Kidney (tissue), 14 donors: ENCODE results near the gene FDXR. TPM values are rescaled to one million over a fixed set of nuclear protein-coding genes. Genes with fewer than 3 reads are reported as not detected.

ENCODE experiments used
- DNase-seq, 5 donors: peaks; one replicate each; pipeline ENCODE4 v3.0.0-alpha.2; 2013 to 2020
- FAIRE-seq: peaks from 2 replicates; lab custom pipeline; 2012; peaks lifted over from hg19 to GRCh38; lab: Jason Lieb, UNC
- H3K27ac ChIP-seq, 2 donors: one replicate each; pipeline ENCODE4 v1.7.0; 2013; ENCODE audit warnings: low read depth in 2 of 2, low read length in 2 of 2, inconsistent platforms in 1 of 2
- H3K27me3 ChIP-seq: one replicate; pipeline ENCODE4 v1.7.1; 2013; ENCODE audit warnings: low read length, inconsistent platforms; ENCODE audit not compliant: control insufficient read depth, insufficient read depth
- H3K36me3 ChIP-seq, 3 donors: one replicate each; pipeline versions ENCODE4 v1.7.0 to v1.7.1; 2013; ENCODE audit warnings: low read length in 3 of 3, control low read depth in 1 of 3, inconsistent platforms in 1 of 3; ENCODE audit not compliant: insufficient read depth in 3 of 3, control insufficient read depth in 2 of 3
- H3K4me1 ChIP-seq, 3 donors: one replicate each; pipeline versions ENCODE4 v1.7.0 to v1.7.1; 2013; ENCODE audit warnings: low read length in 3 of 3, inconsistent platforms in 1 of 3, low read depth in 1 of 3; ENCODE audit not compliant: control insufficient read depth in 2 of 3, insufficient read depth in 2 of 3
- H3K4me3 ChIP-seq, 3 donors: one replicate each; pipeline versions ENCODE4 v1.7.0 to v1.8.1; 2013; ENCODE audit warnings: low read length in 3 of 3, control low read depth in 1 of 3, inconsistent platforms in 1 of 3
- H3K9ac ChIP-seq, 3 donors: one replicate each; pipeline versions ENCODE4 v1.7.0 to v1.7.1; 2013; ENCODE audit warnings: low read length in 3 of 3, control low read depth in 1 of 3, inconsistent platforms in 1 of 3
- H3K9me3 ChIP-seq, 3 donors: one replicate each; pipeline versions ENCODE4 v1.7.0 to v1.7.1; 2013; ENCODE audit warnings: low read length in 3 of 3, control low read depth in 1 of 3, inconsistent platforms in 1 of 3; ENCODE audit not compliant: control insufficient read depth in 2 of 3, insufficient read depth in 1 of 3
- intact Hi-C: fragments of 100-400 bp; cut with DNase I; formaldehyde crosslinking; loops from one replicate; pipeline ENCODE4 v1.11.1; 2022
- polyA plus RNA-seq: library from polyadenylated mRNA; stranded (reverse); fragments of 350-450 nt; fragmentation: Illumina TruSeq; extraction: RNeasy Lipid Tissue Mini Kit (QIAGEN cat#74804); gene quantifications from one replicate; pipeline ENCODE4 v1.2.3, GENCODE V29; 2014; ENCODE audit warnings: low read depth, low replicate concordance; ENCODE audit not compliant: insufficient read depth
- total RNA-seq: library from RNA; stranded (reverse); fragmentation: NEBNext Ultra II Directional; extraction: Animal tissue kit (Norgen Biotek cat#: 25700); gene quantifications from one replicate; pipeline ENCODE4 v1.2.1, GENCODE V29; 2021
- TF ChIP-seq, protein P1 (sequence below): IDR thresholded peaks from 3 replicates; pipeline ENCODE4 v1.5.1; 2012; ENCODE audit warnings: mild to moderate bottlenecking, moderate library complexity, borderline replicate concordance; ENCODE audit not compliant: insufficient read depth; ENCODE audit errors: extremely low read depth
- donor health status: control.
- donor health status: control.
- donor health status: control.
- donor health status: control.
- donor health status: control.
- donor health status: DM: yes; HTN: yes; CAD: no.
- donor health status: Normal renal cell carcinoma (clear cell type).

The FDXR gene
- total and polyA plus RNA-seq, 2 donors from 2014 or later = 9.0 to 15.2 TPM

DNA sequence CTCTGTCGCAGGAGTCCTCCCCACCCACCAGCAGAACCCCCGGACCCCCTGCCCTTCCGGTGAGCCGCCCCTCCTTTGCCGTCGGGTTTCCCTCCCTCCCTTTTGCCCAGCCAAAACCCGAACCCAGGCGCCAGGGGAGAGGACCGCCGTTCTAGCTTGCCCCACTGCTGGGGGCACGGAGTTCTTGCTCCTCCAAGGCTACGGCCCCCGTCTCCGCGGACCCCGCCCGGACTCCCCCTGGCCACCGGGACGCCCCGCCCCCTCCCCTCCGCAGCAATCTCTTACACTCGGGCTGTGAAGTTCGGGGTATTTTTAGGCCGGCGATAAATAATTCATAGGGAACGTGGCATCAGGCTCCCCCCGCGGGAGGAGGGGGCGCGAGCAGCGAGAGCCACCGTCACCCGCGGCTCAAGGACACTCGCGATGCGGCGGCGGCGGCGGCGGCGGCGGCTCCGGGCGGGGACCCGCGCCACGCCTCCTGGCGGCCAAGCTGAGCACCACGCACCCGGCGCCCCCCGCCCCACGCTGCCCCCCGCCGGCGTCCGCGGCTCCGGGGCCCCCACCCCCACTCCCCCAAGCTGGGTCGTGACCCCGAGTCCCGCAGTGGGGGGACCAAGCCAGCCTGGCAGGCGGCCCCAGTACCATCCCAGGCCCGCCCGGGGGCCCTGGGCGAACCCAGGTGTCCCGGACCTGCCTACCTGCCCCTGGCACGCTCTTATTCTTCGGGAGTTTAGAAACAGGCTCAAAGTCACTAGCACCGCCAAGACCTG, 13.2 kb downstream of the FDXR start, which contains the start of gene GRIN2C:
TSS of gene GRIN2C (minus strand) at position 427 of the 770 bp plus-strand sequence. CDS start 4,793 bp downstream, outside the sequence.
- no peak within 1 kb of the TSS for H3K9ac ChIP-seq
- H3K36me3 ChIP-seq = no peaks in the 10 kb centered on the region
- DNase-seq (peak in 1 of 5 donors; percentile 64), FAIRE-seq (no peak)
- H3K4me1 ChIP-seq = peaks cover 0 to 5% (median 2%) of the 10 kb centered on the region in 3 donors
- TF ChIP-seq, protein P1, sequence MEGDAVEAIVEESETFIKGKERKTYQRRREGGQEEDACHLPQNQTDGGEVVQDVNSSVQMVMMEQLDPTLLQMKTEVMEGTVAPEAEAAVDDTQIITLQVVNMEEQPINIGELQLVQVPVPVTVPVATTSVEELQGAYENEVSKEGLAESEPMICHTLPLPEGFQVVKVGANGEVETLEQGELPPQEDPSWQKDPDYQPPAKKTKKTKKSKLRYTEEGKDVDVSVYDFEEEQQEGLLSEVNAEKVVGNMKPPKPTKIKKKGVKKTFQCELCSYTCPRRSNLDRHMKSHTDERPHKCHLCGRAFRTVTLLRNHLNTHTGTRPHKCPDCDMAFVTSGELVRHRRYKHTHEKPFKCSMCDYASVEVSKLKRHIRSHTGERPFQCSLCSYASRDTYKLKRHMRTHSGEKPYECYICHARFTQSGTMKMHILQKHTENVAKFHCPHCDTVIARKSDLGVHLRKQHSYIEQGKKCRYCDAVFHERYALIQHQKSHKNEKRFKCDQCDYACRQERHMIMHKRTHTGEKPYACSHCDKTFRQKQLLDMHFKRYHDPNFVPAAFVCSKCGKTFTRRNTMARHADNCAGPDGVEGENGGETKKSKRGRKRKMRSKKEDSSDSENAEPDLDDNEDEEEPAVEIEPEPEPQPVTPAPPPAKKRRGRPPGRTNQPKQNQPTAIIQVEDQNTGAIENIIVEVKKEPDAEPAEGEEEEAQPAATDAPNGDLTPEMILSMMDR = no peak
- peaks cover 25% of the 10 kb centered on the region for H3K27me3 ChIP-seq
- H3K9me3 ChIP-seq = no peaks in the 10 kb centered on the region
- intact Hi-C loops = loop anchor here (5.0 to 10.0 kb wide), 2 partner anchors 67 to 115 kb away; partner anchors contain the start of gene NHERF1
- H3K27ac ChIP-seq = no peak within 1 kb of the TSS
- H3K4me3 ChIP-seq = no peak within 1 kb of the TSS

DNA sequence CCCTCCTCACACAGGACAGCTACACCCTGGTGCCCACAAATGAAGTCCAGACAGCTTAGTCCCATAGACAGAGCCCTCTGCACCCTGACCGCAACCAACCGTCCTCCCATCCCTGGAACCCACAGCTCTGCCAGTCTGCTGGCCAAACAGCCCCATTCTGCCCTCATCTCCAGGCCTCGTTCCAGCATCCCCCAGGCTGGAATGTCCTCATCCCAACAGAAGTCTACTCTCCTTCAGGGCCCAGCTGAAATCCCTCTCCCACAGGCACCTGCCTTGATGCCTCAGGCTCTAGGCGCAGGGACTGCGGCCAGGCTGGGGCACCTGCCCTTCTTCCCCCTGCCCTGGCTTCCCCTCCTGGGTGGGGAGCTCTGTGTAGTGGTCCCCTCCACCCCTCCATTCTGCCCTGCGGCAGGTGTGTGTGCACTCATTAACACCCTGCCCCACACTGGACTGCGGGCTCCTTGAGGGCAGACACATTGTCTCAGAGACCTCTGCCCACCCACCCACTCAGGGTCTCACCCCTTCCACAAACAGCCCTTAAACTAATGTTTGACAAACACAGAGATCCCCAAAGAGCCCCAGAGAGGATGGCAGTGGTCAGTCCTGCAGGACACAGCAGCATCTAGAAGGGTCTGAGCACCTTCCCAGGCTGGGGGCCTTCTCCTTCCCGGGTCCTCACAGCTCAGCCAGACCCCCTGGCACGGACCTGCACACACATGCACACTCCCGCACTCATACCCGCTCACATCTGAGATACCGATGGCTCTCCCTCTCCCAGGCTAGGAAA, 13.9 kb downstream of the FDXR start:
- intact Hi-C loops = no loop called here
- H3K4me1 ChIP-seq = peaks cover 0 to 5% (median 2%) of the 10 kb centered on the region in 3 donors
- H3K36me3 ChIP-seq = no peaks in the 10 kb centered on the region
- no peaks in the 10 kb centered on the region for H3K9me3 ChIP-seq
- FAIRE-seq (no peak), DNase-seq (no peak)
- peaks cover 25% of the 10 kb centered on the region for H3K27me3 ChIP-seq
- H3K27ac ChIP-seq = no peak overlapping the region
- TF ChIP-seq, protein P1 = no peak
- no peak overlapping the region for H3K9ac ChIP-seq
- H3K4me3 ChIP-seq = no peak overlapping the region

- DNase-seq (no peak), FAIRE-seq (no peak)
- Histone ChIP-seq H3K9ac (no peak overlapping the region), H3K4me1 (peaks cover 0 to 4% (median 2%) of the 10 kb centered on the region in 3 donors), H3K4me3 (no peak overlapping the region), H3K27ac (no peak overlapping the region), H3K9me3 (no peaks in the 10 kb centered on the region), H3K27me3 (peaks cover 25% of the 10 kb centered on the region), H3K36me3 (no peaks in the 10 kb centered on the region)
- TF ChIP-seq, protein P1 = no peak
- intact Hi-C loops = no loop called here
Measured at GRCh38 chr17:74857191-74857590, 15.6 kb downstream of the FDXR start.
